LoVo (cell line): Measurements from ENCODE around the gene SORCS2.

ENCODE experiments used
- DNase-seq: peaks from one replicate; pipeline ENCODE4 v3.0.0-alpha.2; 2016; ENCODE audit warnings: low spot score

SORCS2 gene

DNA sequence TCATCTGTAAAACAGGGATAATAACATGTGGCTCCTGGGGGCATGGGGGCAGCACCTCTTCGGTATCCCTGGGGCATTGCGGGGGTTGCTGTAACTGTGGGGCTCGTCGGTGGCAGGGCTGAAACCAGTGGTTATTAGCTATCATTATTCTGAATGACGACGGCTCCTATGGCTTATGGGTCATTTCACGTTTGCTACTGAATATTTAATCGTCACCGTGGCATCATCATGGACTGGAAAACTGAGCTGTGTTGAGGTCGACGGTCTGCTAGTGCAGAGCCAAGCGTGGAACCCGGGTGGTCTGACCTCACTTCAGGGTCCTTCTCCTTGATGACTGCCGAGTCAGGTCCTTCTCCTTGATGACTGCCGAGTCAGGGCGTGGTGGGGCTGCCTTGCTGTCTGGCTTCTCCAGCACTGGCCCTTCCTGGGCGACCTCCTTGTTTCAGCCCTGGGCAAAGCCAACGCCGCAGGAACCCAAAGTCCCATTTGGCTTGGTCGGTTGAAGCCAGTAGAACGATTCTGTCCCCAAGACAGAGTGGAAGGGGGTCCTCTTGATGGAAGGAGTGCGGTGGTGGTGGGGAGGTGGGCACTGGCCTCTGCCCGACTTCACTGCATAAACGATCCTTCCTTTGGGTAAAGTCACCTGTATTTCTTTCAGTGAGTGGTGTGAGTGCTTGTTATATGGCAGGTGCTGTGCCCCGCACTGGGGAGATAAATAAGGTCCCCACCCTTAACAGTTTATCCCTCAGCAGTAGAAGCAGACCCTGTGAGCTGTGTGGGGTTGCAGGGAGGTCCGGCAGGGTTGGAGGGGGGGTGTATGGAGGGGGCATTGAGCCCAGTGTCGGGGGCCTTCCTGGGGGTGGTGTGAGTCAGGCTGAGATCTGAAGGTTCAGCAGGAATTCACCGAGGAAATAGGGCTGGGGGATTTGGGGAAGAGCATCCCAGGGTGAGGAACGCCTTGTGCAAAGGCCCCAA lies 201.6 kb downstream of the SORCS2 start:
- DNase-seq = no peak

DNA sequence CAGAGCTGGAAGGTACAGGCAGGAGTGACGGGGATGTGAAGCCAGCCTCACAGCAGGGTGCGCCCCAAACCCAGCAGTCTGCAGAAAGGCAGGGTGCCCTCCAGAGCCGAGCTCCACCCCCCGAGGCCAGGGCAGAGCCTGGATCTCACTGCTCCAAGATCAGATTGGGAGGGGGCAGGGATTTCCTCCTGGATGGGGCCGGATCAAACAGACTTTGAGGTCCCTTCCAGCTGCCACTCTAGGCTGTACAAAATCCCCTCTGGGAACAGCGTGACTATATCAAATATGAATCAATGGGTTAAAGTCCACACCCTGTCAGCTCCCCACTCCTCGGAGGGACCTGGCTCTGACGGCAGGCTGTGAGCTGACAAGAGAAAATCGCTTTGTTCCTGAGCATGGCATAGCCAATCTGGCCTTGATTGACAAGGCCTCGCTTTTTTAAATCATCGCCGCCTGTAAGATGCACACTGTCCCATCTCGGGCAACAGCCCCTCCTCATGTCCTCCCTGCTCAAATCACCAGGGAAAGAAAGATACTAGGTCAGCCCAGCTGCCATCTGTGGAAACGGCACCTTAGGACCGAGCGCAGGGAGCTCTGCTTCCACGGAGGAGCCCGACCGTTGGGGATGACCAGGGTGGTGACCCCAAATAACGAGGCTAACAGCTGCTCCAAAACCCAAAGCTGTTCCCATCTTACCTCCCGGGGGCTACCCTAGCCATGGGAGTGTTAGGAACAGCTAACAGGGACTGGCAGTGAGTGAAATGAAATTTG lies 202.5 kb downstream of the SORCS2 start:
- no peak for DNase-seq

GRCh38 chr4:7395645-7396044 lies 203.3 kb downstream of the SORCS2 start:
- no peak for DNase-seq

GRCh38 chr4:7396186-7396910 lies 204.0 kb downstream of the SORCS2 start:
- DNase-seq = no peak

GRCh38 chr4:7397206-7398103 lies 205.1 kb downstream of the SORCS2 start:
- DNase-seq = no peak

DNA sequence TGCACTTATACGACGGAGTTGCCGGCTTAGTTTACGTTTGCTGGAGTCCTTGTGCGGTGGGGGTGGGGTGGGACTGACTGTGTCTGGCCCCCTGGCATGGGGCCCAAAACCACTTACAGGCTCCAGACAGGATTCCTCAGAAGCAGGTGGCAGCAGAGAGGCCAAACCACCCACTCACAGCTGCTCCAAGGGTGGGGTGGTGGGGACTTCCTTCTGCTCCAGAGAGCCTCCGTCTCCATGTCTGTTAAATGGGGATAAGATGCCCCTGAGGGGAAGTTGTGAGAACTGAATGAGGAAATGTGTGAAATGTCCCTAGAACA lies 205.7 kb downstream of the SORCS2 start:
- DNase-seq = no peak

DNA sequence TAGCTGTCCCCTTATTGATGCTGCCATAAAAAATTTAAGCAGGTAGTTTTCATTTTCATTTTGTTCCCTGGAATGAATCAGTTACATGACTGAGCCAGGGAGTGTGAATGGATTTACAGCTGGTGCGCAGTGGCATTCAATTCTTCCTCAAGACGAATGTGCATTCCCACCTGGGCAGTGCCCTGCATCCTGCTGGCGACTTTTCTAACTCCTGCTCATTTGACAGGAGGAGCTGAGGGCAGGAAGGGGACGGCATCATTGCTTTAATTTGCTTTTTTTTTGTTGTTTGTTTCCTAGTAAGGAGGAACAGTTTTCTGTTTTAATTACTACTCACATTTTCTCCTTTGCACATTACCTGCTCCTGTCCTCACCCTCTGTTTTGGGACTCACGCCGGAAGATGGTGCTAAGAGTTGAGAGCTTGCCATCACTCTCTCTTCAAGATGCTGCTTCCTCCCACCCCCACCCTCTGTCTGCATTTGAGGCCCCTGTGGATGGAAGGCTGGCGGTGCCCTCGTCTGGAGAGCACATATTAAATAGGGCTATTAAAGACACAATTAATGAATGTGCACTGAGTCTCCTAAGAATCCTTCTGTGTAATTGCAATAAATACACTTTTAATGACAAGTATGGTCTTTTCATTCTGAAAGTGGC lies 206.6 kb downstream of the SORCS2 start:
- no peak for DNase-seq

- DNase-seq = no peak
These were observed 207.3 kb downstream of the SORCS2 start for GRCh38 chr4:7399440-7400234.

DNA sequence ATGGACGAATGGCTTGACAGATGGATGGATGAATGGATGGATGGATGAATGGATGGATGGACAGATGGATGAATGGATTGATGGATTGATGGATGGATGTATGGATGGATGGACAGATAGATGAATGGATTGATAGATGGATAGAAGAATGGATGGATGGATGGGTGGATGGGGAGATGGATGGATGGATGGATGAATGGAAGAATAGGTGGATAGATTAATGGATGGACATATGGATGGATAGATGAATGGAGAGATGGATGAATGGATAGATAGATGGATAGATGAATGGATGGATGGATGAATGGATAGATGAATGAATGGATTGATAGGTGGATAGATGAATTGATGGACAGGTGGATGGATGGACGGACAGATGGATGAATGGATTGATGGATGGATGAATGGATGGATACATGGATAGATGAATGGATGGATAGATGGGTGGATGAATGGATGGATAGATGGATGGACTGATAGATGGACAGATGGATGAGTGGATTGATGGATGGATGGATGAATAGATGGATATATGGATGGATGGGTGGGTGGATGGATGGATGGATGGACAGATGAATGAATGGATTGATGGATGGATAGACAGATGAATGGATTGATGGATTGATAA lies 208.4 kb downstream of the SORCS2 start:
- DNase-seq = no peak

DNA sequence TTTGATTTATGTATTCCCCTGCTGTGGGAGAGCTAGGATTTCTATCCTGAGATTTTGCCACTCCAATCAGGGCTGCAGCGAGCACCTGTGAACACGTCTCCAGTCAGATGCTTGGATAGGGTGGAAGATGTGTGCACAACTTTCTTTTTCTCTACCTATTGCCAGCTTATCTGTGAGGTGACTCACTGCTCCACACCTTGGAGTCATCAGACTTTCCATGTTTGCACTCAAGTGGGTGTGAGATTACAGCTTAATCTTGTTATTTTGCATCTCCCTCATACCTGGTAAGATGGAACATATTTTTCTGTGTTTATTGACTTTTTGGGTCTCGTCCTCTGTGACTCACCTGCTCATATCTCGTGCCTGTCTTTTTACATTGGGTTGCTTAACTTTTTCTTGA lies 210.2 kb downstream of the SORCS2 start:
- no peak for DNase-seq

DNA sequence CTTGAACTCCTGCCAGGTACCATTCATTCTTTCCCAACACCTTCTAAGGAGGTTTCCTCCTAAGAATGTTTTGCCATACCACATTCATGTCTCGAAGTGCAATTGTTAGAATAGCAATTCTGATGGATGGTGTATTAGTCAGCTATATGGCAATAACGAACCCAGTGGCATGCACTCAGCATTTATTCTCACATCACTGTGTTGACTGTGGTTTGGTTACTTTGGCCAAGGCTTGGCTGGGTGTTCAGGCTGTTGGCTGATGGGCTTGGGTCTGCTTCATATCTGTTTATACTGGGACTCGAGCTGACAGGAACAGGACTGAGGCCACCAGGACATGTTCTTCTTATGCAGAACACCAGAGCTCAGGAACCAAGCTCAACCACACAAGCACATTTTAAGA lies 210.7 kb downstream of the SORCS2 start:
- no peak for DNase-seq

GRCh38 chr4:7408166-7408565 lies 215.8 kb downstream of the SORCS2 start:
- no peak for DNase-seq

DNA sequence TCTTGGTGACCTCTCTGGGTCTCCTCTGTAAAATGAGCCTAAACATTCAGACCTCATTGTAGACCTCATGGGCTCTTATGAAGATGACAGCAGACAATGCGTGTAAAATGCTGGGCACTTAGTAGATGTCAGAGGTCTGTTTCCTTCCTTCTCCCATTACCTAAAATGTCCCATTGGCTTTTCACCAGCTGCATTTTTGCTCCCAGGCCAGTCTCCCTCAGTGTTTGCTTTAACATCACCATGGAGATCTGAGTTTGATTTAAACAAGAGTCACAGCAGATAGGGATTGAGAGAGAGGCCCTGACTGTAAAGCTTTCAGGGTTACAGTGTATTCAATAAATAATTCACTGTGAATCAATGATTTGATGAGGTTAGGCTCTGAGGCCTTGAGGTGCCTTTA lies 218.1 kb downstream of the SORCS2 start:
- no peak for DNase-seq

- DNase-seq = no peak
These were observed 219.2 kb downstream of the SORCS2 start for GRCh38 chr4:7411491-7411890.

GRCh38 chr4:7411896-7412553 lies 219.7 kb downstream of the SORCS2 start:
- DNase-seq = no peak

DNA sequence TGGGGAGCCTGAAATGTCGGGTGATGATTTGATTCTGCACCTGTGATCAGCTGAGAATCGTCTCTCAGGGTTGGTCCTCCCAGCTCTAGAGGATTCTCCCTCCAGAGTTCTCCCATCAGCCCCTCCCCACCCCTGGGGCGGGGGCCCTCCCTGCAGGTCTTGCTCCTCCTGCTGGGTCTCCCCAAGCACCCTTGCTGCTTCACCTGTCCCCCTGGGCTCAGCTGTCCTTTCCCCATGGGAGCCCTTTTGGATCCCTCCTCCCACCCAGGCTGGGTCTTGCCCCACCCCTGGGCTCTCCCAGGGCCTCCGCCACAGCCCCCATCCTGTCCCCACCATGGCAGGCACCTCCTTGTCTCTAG lies 220.2 kb downstream of the SORCS2 start:
- no peak for DNase-seq

DNA sequence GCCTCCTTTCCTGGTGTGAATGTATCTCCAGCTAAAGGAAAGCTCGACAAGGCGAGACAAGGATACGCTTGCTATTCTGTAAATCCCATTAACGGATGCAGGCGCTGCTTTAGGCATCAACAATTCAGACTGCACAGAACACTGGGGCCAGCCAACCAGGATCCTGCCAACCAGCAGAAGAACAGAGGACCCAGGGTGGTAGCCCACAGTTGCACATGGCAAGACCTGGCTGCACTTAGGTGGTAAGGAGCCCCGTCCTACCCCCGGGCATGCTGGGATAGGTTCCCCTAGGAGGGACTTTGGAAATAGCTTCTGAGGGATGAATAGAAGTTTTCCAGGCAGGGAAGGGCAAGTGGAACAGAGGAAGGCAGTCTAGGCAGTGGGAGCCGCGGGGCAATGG lies 221.7 kb downstream of the SORCS2 start:
- no peak for DNase-seq

DNA sequence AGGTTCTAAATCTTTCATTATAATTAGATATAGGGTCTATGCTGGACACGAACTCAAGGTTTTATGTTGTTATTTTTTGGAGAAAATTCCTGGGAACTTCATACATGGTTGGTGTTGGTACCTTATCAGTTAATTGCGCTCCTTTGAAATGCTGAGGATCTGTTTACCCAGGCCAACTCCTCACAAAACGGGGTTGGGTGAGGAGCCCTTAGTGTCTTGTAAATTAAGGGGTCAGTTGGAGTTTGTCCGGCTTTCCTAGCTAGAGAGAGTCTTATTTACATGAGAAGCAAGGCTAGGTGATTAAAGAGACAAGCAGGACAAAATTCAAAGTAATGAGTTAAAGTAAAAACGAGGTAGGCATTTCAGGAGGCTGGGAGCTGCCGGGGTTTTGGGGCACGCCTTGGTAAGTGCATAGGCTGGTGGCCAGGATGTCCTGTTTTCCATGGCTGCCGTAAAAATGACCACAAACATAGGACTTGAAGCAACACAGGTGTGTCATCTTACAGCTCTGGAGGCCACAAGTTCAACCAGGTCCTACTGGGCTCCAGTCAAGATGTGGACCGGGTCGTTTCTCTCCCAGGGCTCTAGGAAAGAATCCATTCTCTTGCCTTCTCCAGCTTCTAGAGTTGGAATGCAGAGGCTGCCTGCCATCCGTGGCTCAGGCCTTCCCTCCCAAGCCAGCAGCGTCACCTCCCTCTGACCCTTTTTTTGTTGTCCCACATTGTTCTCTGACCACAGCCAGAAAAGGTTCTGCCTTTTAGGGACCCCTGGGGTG lies 222.6 kb downstream of the SORCS2 start:
- DNase-seq = no peak
